GM23338 (cell line): ENCODE results near the gene KAT2B. TPM values are rescaled to one million over a fixed set of nuclear protein-coding genes. Genes with fewer than 3 reads are reported as not detected.

ENCODE experiments used
- ATAC-seq: fragments of 200-7000 bp; cut with Tn5 transposase; 3 replicates; pipeline ENCODE4 v1.9.1; 2020
- DNase-seq: peaks from one replicate; pipeline ENCODE4 v3.0.0-alpha.2; 2015; ENCODE audit warnings: low spot score
- H2AFZ ChIP-seq: fragments of 200-600 bp; sonication (generic); 2 replicates; pipeline ENCODE4 v1.8.0; 2016; ENCODE audit warnings: antibody characterized with exemption, mild to moderate bottlenecking, moderate library complexity
- H3F3A ChIP-seq: fragments of 200-600 bp; sonication (generic); replicated peaks from 2 replicates; pipeline ENCODE4 v1.8.0; 2017; ENCODE audit warnings: antibody characterized with exemption, mixed run types, low read depth
- H3K27ac ChIP-seq: fragments of 200-600 bp; sonication (generic); 2 replicates; pipeline ENCODE4 v1.6.1; 2016; ENCODE audit warnings: low read depth
- H3K27me3 ChIP-seq: fragments of 200-600 bp; sonication (generic); 2 replicates; pipeline ENCODE4 v1.8.0; 2016; ENCODE audit warnings: mild to moderate bottlenecking, mixed run types, moderate library complexity; ENCODE audit not compliant: insufficient read depth
- H3K36me3 ChIP-seq: fragments of 200-600 bp; sonication (generic); 2 replicates; pipeline ENCODE4 v1.8.0; 2016; ENCODE audit warnings: mild to moderate bottlenecking; ENCODE audit not compliant: insufficient read depth
- H3K4me1 ChIP-seq: fragments of 200-600 bp; sonication (generic); 2 replicates; pipeline ENCODE4 v1.8.0; 2016; ENCODE audit warnings: mild to moderate bottlenecking, moderate library complexity; ENCODE audit not compliant: insufficient read depth
- H3K4me2 ChIP-seq: fragments of 200-600 bp; sonication (generic); 2 replicates; pipeline ENCODE4 v1.7.1; 2017; ENCODE audit warnings: mixed run types
- H3K4me3 ChIP-seq: fragments of 200-600 bp; sonication (generic); 2 replicates; pipeline ENCODE4 v1.6.1; 2016; ENCODE audit warnings: mixed run types
- H3K79me2 ChIP-seq: fragments of 200-600 bp; sonication (generic); replicated peaks from 2 replicates; pipeline ENCODE4 v1.8.0; 2017; ENCODE audit warnings: mild to moderate bottlenecking; ENCODE audit not compliant: insufficient read depth
- H3K9me2 ChIP-seq: fragments of 200-600 bp; sonication (generic); 2 replicates; pipeline ENCODE4 v1.8.0; 2017; ENCODE audit not compliant: insufficient read depth
- H4K20me1 ChIP-seq: fragments of 200-600 bp; sonication (generic); replicated peaks from 2 replicates; pipeline ENCODE4 v1.8.0; 2017; ENCODE audit warnings: mild to moderate bottlenecking; ENCODE audit not compliant: insufficient read depth
- H3K27ac Mint-ChIP-seq: 2 replicates; pipeline ENCODE4 v1.8.0; 2020; ENCODE audit warnings: inconsistent platforms, mild to moderate bottlenecking, moderate library complexity, mixed read lengths
- H3K27me3 Mint-ChIP-seq: 3 replicates; pipeline ENCODE4 v1.8.0; 2022; ENCODE audit warnings: low read depth, mild to moderate bottlenecking, moderate library complexity, mixed read lengths, inconsistent platforms; ENCODE audit not compliant: insufficient read depth, poor library complexity
- H3K36me3 Mint-ChIP-seq: 3 replicates; pipeline ENCODE4 v1.8.0; 2021; ENCODE audit warnings: low read depth, mild to moderate bottlenecking, inconsistent platforms, moderate library complexity, mixed read lengths
- H3K4me1 Mint-ChIP-seq: 3 replicates; pipeline ENCODE4 v1.8.0; 2020; ENCODE audit warnings: mild to moderate bottlenecking, inconsistent platforms, mixed read lengths
- H3K4me3 Mint-ChIP-seq: 3 replicates; pipeline ENCODE4 v1.8.0; 2021; ENCODE audit warnings: moderate library complexity, mild to moderate bottlenecking, inconsistent platforms, mixed read lengths
- H3K9me3 Mint-ChIP-seq: 3 replicates; pipeline ENCODE4 v1.8.0; 2020; ENCODE audit warnings: moderate library complexity, mild to moderate bottlenecking, inconsistent platforms, mixed read lengths
- CREB1 ChIP-seq: fragments of 250-450 bp; sonication (Bioruptor Pico); IDR thresholded peaks from 2 replicates; pipeline ENCODE4 v1.5.0; 2020; ENCODE audit warnings: low read depth, mild to moderate bottlenecking, moderate library complexity
- EZH2phosphoT487 ChIP-seq: fragments of 200-600 bp; sonication (generic); IDR thresholded peaks from one replicate; pipeline ENCODE4 v1.8.1; 2018; ENCODE audit warnings: antibody characterized with exemption; ENCODE audit not compliant: unreplicated experiment
- JUNB ChIP-seq: IDR thresholded peaks from one replicate; pipeline ENCODE4 v1.6.1; 2016; ENCODE audit warnings: antibody characterized with exemption; ENCODE audit not compliant: unreplicated experiment
- NANOG ChIP-seq: IDR thresholded peaks from 2 replicates; pipeline ENCODE4 v1.6.1; 2016; ENCODE audit warnings: antibody characterized with exemption, borderline replicate concordance
- POLR2AphosphoS5 ChIP-seq: IDR thresholded peaks from 2 replicates; pipeline ENCODE4 v1.6.1; 2016; ENCODE audit warnings: antibody characterized with exemption, low read depth
- REST ChIP-seq: IDR thresholded peaks from one replicate; pipeline ENCODE4 v1.6.1; 2018; ENCODE audit warnings: antibody characterized with exemption; ENCODE audit not compliant: unreplicated experiment
- STAT1 ChIP-seq: IDR thresholded peaks from one replicate; pipeline ENCODE4 v1.6.1; 2016; ENCODE audit warnings: antibody characterized with exemption; ENCODE audit not compliant: unreplicated experiment
- ZNF114 ChIP-seq: fragments of 250-450 bp; sonication (Bioruptor Pico); IDR thresholded peaks from 2 replicates; pipeline ENCODE4 v1.5.0; 2020; ENCODE audit warnings: mild to moderate bottlenecking, moderate library complexity
- ZNF331 ChIP-seq: fragments of 250-450 bp; sonication (Bioruptor Pico); IDR thresholded peaks from 2 replicates; pipeline ENCODE4 v1.5.0; 2020; ENCODE audit warnings: low read depth, mild to moderate bottlenecking, moderate library complexity
- polyA plus RNA-seq: library from polyadenylated mRNA; unstranded; fragments of >200 nt; fragmentation: Nextera tagmentation; extraction: Ambion mirVana; gene quantifications from 2 replicates; pipeline ENCODE4 v1.2.1, GENCODE V29; 2016
- total RNA-seq: library from RNA; depleted of rRNA; stranded (reverse); fragments of >200 nt; shearing (Covaris generic); gene quantifications from 2 replicates; pipeline ENCODE4 v1.2.3, GENCODE V29; 2014
- TF ChIP-seq, protein P1 (sequence below), 2 experiments: fragments of 200-600 bp in 1 of 2; sonication (generic) in 1 of 2; conservative IDR thresholded peaks; 2 replicates each; pipeline versions ENCODE4 v1.5.1 to v1.6.1; 2016 to 2017; ENCODE audit warnings: antibody characterized with exemption in 2 of 2, low read depth in 2 of 2, mild to moderate bottlenecking in 2 of 2, moderate library complexity in 1 of 2
- TF ChIP-seq, protein P2 (sequence below): IDR thresholded peaks from 2 replicates; pipeline ENCODE4 v1.6.1; 2016; ENCODE audit warnings: antibody characterized with exemption

KAT2B gene
- total and polyA plus RNA-seq, 2 experiments from 2014 or later: 1.3 to 4.4 TPM

DNA sequence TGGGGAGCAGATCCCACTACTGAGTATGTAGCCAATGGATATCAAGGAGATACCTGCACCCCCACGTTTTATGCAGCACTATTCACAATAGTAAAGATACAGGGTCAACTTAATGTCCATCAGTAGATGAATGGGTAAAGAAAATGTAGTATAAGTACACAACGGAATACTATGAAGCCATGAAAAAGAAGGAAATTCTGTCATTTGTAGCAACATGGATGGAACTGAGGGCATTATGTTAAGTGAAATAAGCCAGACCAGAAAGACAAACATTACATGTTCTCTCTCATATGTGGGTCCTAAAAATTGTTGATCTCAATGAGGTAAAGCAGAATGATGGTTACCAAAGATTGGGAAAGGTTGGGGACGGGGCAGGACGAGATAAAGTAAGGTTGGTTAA is 42.7 kb upstream of the KAT2B start (continued):
- TF ChIP-seq NANOG: no peak
- TF ChIP-seq, protein P1, sequence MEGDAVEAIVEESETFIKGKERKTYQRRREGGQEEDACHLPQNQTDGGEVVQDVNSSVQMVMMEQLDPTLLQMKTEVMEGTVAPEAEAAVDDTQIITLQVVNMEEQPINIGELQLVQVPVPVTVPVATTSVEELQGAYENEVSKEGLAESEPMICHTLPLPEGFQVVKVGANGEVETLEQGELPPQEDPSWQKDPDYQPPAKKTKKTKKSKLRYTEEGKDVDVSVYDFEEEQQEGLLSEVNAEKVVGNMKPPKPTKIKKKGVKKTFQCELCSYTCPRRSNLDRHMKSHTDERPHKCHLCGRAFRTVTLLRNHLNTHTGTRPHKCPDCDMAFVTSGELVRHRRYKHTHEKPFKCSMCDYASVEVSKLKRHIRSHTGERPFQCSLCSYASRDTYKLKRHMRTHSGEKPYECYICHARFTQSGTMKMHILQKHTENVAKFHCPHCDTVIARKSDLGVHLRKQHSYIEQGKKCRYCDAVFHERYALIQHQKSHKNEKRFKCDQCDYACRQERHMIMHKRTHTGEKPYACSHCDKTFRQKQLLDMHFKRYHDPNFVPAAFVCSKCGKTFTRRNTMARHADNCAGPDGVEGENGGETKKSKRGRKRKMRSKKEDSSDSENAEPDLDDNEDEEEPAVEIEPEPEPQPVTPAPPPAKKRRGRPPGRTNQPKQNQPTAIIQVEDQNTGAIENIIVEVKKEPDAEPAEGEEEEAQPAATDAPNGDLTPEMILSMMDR (conservative IDR thresholded peaks at IDR 0.05; ENCODE audit: low read depth in 2 of 2): no peak
- TF ChIP-seq CREB1: no peak
- TF ChIP-seq ZNF114 (CRISPR knock-in tag): no peak
- TF ChIP-seq POLR2AphosphoS5: no peak
- TF ChIP-seq STAT1: no peak
- TF ChIP-seq, protein P2, sequence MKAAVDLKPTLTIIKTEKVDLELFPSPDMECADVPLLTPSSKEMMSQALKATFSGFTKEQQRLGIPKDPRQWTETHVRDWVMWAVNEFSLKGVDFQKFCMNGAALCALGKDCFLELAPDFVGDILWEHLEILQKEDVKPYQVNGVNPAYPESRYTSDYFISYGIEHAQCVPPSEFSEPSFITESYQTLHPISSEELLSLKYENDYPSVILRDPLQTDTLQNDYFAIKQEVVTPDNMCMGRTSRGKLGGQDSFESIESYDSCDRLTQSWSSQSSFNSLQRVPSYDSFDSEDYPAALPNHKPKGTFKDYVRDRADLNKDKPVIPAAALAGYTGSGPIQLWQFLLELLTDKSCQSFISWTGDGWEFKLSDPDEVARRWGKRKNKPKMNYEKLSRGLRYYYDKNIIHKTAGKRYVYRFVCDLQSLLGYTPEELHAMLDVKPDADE: no peak
- TF ChIP-seq EZH2phosphoT487: no peak

DNA sequence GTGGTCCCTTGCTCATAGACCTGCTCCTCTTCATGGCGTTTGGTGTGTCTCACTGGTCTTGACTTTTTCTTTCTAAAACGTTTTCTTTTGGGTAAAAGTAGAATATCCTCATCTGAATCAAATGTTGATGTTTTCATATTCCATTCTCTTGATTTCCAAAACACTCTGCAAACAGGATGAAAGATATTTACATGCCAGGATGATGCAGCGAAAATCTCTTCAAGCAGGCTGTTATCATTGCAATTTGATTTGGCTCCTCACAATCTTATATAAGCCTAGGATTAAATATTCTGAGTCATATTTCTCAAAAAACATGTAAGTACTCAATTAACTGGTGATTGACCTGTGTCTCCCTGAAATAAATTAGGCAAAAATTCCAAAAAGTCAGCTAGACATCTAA is 38.3 kb upstream of the KAT2B start:
- H3K27me3 ChIP-seq: no peaks in the 10 kb centered on the region
- no peaks in the 10 kb centered on the region for H3K79me2 ChIP-seq
- TF ChIP-seq POLR2AphosphoS5: no peak
- TF ChIP-seq, protein P1 (conservative IDR thresholded peaks at IDR 0.05; ENCODE audit: low read depth in 2 of 2): no peak
- H3K4me1 Mint-ChIP-seq: no peaks in the 10 kb centered on the region
- no peaks in the 10 kb centered on the region for H3K27me3 Mint-ChIP-seq
- H2AFZ ChIP-seq: no peak overlapping the region
- no peak overlapping the region for H3K4me3 ChIP-seq
- H3K9me2 ChIP-seq: no peaks in the 10 kb centered on the region
- H3K4me3 Mint-ChIP-seq: no peak overlapping the region
- H3K9me3 Mint-ChIP-seq: no peaks in the 10 kb centered on the region
- DNase-seq (no peak), ATAC-seq (no peak)
- no peaks in the 10 kb centered on the region for H3K4me1 ChIP-seq
- no peak overlapping the region for H3K4me2 ChIP-seq
- H3K36me3 Mint-ChIP-seq: no peaks in the 10 kb centered on the region
- no peaks in the 10 kb centered on the region for H3F3A ChIP-seq
- no peak overlapping the region for H3K27ac Mint-ChIP-seq
- no peaks in the 10 kb centered on the region for H4K20me1 ChIP-seq
- peak overlapping the region; percentile 43; the same call in 1 of the 2 replicates for H3K27ac ChIP-seq
- H3K36me3 ChIP-seq: no peaks in the 10 kb centered on the region

- no peaks in the 10 kb centered on the region for H3K79me2 ChIP-seq
- no peak overlapping the region for H3K4me2 ChIP-seq
- no peaks in the 10 kb centered on the region for H3F3A ChIP-seq
- 0 out of 2 replicates have a peak, but pooled peaks cover 5% of the 10 kb centered on the region for H3K9me2 ChIP-seq
- no peak overlapping the region for H3K4me3 ChIP-seq
- no peak overlapping the region for H3K27ac ChIP-seq
- no peaks in the 10 kb centered on the region for H3K4me1 Mint-ChIP-seq
- H3K4me3 Mint-ChIP-seq: no peak overlapping the region
- H2AFZ ChIP-seq: no peak overlapping the region
- H3K9me3 Mint-ChIP-seq: no peaks in the 10 kb centered on the region
- no peaks in the 10 kb centered on the region for H4K20me1 ChIP-seq
- H3K4me1 ChIP-seq: no peaks in the 10 kb centered on the region
- DNase-seq: no peak
- ATAC-seq: no peak
- H3K36me3 ChIP-seq: no peaks in the 10 kb centered on the region
- H3K36me3 Mint-ChIP-seq: no peaks in the 10 kb centered on the region
- no peak overlapping the region for H3K27ac Mint-ChIP-seq
- H3K27me3 Mint-ChIP-seq: peaks cover 1% of the 10 kb centered on the region
- no peaks in the 10 kb centered on the region for H3K27me3 ChIP-seq
- TF ChIP-seq CREB1 (no peak), JUNB (no peak), REST (no peak), EZH2phosphoT487 (no peak), ZNF331 (CRISPR knock-in tag) (no peak)
- TF ChIP-seq, protein P1 (conservative IDR thresholded peaks at IDR 0.05; ENCODE audit: low read depth in 2 of 2): no peak
Observed at GRCh38 chr3:20007960-20008359, 32.3 kb upstream of the KAT2B start.
